GM13976 (cell line): Measurements from ENCODE around the gene EPHA8.

Experiments
- DNase-seq: peaks from one replicate; pipeline ENCODE4 v3.0.0; 2012; ENCODE audit warnings: low spot score
- CTCF ChIP-seq: IDR thresholded peaks from 2 replicates; pipeline ENCODE4 v1.5.1; 2012; ENCODE audit warnings: borderline replicate concordance, mild to moderate bottlenecking; ENCODE audit not compliant: insufficient read depth; ENCODE audit errors: extremely low read depth, missing control alignments, control extremely low read depth
- in situ Hi-C: fragments of 300-500 bp; cut with MboI; formaldehyde crosslinking; loops from one replicate; pipeline ENCODE4 v1.12.0; 2022; ENCODE audit warnings: low sequenced_read_pairs, mixed read lengths, inconsistent platforms; ENCODE audit not compliant: unreplicated experiment

Gene EPHA8

GRCh38 chr1:22556391-22557104, 6.7 kb upstream of the EPHA8 start:
- TF ChIP-seq CTCF = no peak
- DNase-seq = no peak
- in situ Hi-C loops = no loop called here

GRCh38 chr1:22557341-22557950, 5.8 kb upstream of the EPHA8 start:
- no peak for DNase-seq
- in situ Hi-C loops = no loop called here
- TF ChIP-seq CTCF = no peak

GRCh38 chr1:22563671-22564602, 648 bp downstream of the EPHA8 start:
- no peak for TF ChIP-seq CTCF
- no peak for DNase-seq
- in situ Hi-C loops = no loop called here

GRCh38 chr1:22566161-22566560, 2.9 kb downstream of the EPHA8 start:
- DNase-seq = no peak
- in situ Hi-C loops = no loop called here
- no peak for TF ChIP-seq CTCF

- in situ Hi-C loops = no loop called here
- no peak for TF ChIP-seq CTCF
- DNase-seq = no peak
These were observed 3.9 kb downstream of the EPHA8 start for GRCh38 chr1:22567197-22567596.

- no peak for DNase-seq
- in situ Hi-C loops = no loop called here
- TF ChIP-seq CTCF = no peak
These were observed 4.7 kb downstream of the EPHA8 start for GRCh38 chr1:22567994-22568393.
